Fibroblast of peridontal ligament (primary cell): ENCODE data around the gene NOSTRIN.
A peak's percentile ranks its signal among the peaks of the same experiment; 100 is the strongest.
"Not testable (repeated sequence)": the region's sequence is repeated elsewhere in the genome, so short reads cannot be mapped to it uniquely, and the experiment has no call there.

Experiments used
- DNase-seq: peaks from one replicate; pipeline ENCODE4 v3.0.0-alpha.2; 2010; ENCODE audit errors: extremely low read depth

The NOSTRIN gene

DNA sequence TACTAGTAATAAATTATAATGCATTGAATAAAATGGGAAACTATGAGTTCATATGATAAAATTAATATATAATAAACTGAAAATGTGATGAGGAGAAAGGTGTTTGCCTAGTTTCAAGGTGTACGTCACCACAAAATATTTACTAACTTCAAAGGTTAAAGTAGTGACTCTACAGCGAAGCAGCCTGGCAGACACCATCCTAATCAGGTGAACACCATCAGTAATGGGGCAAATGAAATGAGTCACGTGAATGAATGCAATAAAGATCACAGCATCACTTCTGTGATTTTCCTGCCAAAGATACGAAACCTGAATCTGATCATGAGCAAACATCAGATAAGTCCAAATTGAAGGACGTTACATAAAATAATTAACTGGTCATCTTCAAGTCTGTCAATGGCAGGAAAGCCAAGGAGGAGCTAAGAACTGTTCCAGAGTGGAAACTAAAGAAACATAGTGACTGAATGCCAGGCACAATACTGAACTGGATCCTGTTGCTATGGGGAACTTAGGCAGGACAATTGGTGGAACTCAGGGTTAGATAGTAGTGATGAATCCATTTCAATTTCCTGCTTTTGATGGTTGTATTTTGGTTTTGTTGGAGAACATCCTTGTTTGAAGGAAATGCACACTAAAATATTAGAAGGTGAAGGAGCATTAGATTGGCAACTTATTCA, 12.1 kb upstream of the NOSTRIN start:
- no peak for DNase-seq

DNA sequence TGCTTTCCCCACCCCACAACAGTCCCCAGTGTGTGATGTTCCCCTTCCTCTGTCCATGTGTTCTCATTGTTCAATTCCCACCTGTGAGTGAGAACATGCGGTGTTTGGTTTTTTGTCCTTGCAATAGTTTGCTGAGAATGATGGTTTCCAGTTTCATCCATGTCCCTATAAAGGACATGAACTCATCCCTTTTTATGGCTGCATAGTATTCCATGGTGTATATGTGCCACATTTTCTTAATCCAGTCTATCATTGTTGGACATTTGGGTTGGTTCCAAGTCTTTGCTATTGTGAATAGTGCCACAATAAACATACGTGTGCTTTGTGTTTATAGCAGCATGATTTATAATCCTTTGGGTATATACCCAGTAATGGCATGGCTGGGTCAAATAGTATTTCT, 11.3 kb upstream of the NOSTRIN start:
- not testable (repeated sequence) for DNase-seq

DNA sequence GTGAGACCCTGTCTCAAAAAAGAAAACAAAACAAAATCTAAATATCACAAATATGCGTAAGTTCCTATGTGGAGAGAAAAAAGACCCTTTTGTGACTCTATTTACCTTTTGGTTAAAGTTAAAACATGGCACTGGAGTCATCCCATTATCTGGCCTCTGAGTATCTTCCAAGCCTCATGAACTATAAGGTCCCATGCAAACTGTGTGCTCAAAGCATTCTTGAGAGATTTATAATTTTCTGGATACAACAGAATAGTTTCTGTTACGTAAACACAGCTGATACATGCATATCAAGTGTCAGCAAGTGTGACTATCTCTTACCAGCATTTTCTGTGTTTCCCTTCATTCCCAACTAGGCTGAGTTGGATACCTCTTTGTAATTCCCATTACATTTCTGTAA, 8.8 kb upstream of the NOSTRIN start:
- DNase-seq = peak; percentile 64

DNA sequence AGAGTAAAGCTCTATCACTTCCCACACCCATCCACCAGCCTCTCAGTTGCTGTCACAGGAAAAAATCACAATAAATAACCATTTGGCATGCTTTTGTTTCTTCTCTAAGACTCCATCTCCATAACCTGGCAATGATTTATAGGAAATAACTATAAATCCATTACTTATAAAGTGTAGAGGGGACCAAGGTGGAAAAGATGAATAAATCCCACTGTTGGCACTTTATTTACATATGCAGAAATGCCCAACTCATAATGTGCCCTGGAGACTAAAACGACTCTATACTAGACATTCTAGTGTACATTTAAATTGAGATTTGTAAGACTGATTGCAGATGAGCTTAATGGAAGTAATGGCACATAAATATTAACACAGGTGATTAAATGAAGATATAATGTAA, 7.5 kb upstream of the NOSTRIN start:
- DNase-seq = no peak

DNA sequence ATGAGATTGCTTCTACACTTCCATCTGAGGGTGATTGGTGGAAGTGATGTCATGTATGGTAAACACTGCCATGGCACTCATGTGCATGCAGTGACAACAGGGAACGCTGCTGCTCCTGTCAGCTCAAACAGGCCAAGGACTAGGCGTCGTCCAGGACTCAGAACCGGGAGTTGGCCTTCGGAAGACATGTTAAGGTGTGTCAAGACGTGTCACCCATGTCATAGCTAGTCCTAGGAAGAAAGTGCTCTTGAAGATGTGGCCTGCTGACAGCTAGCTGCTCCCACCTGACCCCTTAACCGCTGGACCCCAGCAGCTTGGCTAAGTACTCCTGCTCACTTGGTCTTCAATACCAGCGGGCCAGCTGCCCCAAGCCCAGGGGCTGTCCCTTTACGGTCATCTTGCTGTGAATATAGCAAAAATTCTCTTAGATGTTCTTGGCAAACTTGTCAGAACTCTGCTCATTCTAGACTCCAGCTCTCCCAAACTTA, 6.3 kb upstream of the NOSTRIN start:
- DNase-seq = no peak

DNA sequence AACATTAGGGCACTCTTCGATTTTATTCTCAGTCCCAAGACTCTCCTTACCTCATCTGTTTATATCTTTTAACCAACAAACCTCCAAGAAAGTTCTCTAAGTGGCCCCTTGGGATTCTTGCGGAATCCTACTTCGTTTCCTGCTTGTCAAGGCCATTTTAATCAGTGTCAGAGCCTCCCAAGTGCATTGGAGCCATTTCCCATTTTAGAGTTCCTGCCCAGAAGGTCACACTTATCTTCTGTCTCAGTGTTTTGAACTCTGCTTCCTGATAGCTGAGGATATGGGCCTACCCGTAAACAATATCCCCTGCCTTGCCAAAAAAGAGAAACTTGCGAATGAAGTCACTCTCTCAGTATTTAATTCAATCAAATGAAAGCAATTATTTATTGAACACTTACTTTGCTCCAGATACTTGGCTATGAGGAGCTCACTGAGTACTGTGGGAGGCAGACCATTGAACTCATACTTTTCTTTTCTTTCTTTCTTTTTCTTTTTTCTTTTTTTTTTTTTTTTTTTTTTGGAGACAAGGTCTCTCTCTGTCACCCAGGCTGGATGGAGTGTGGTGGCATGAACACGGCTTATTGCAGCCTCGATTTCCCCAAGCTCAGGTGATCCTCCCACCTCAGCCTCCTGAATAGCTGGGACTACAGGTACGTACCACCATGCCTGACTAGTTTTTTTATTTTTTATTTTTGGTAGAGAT, 5.7 kb upstream of the NOSTRIN start:
- DNase-seq = peak; percentile 72

DNA sequence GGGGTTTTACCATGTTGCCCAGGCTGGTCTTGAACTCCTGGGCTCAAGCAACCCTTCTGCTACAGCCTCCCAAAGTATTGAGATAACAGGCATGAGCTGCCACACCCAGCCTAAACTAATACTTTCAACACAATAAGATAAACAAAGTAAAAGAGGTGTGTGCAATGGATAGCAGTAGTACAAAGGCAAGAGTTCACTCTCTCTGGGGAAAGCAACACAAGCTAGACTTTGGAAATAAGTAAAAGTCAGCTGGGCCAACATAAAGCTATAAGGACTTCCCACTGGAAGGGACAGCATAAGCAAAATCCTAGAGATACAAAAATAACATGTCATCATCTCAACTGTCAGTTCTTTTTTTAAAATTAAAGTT, 5.2 kb upstream of the NOSTRIN start:
- DNase-seq = no peak

DNA sequence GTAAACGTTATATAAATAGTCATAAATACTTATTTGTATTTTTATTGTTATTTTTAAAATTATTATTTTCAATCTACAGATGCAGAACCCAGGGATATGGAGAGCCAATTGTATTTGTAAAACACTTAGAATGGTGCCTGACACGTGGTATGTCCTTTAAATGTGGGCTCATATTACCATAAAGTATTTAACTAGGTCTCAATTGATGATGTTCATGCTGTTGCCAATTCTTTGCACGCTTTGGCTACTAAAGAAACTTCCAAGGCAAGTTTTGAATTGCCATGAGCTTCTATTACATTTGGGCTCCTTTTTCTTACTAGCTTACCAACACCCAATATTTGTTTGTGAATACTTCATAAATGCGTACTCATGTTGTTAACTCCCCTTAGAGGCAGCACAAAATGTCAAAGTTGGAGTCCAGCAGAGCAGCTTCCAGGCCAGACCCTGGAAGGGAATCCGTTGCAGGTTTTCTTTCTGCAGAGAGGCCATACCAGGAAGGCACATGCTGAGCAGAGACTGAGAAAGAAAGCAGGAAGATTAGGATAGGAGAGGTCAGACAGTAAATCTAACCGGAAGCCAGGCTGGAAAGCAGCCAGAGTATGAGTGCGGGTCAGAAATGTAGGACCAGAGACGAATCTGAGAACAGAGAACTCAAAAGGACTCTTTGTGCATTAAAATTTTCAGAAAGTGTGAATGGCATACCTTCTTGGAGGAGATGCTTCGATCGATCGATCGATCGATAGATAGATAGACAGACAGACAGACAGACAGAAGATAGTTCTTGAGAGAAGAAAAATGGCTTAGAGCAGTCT, 4.2 kb upstream of the NOSTRIN start:
- DNase-seq = no peak

DNA sequence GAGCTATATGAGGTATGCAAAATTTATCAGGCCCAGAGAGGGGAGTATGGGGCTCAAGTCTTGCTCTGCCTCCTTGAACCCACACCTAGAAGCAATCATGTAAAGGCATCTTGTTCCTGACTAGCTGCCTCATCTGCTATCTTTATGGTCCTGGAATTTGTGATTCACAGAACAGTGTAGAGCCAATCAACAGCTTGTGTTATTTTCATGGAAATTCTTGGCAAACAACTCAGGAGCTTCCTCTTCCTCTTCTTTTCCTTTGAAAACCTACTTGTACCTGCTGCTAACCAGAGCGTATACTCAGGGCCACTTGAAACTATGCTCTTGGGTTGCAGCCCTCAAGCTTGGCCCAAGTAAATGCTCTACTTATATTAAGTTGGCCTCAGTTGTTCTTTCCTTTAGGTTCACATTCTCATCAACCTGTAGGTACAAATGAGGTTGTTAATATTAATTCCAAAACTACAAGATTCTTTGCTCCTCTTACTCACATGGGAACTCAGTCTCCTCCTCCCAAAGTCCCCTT, 3.5 kb upstream of the NOSTRIN start:
- no peak for DNase-seq

DNA sequence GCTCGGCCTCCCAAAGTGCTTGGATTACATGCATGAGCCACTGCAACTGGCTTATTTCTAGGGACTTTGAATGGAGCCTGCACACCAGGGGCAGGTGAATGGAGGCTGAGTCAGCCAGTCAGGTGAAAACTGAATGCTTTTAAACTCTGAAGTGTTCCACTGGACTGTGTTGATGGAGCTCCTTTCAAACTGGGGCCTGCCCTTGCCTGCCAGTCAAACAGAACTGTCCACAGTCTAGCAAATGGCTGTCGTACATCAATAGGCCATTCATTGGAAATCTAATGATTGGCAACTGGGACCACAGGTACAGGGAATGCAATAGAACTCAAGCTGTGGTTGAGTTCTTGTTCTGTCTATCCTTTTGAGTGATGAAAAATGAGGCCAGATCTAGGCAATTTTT, 966 bp upstream of the NOSTRIN start:
- no peak for DNase-seq

DNA sequence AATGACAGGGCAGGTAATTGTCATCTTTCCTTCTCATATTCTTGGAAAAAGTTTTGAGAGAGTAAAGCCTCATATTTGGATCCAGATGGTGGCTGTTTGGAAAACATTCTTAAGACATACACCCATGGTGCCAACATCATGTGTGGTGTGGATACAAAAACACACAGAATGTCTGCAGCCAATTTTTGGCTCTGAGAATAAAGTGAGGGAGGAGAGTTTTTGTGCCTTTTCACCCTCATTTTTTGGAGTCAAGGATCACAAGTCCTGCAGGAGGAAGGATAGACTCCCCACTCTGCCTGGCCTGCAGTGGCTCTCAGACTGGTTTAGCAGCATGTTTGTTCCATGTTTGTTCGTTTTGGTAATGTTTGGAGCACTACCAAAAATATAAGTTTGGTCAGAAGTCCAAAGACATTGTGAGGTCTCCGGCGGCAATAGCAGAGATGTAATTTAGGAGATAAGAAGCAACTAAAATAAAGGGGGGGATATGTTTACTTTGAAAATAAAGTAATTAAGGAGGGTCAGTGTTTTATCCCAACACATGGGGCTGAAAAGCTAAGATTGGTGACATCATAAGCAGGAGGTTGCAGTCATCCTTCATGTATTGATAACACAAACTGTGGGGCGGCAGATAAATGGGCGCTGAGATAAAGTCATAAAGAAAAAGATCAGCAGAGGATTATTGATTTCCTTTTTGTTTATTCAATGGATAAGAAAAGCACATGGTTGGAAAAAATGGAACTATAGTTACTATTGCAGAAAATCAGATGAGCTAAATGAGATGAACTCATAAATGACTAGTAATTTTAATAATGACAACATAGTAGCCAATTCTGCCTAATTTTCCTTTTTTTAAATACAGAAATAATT, 655 bp downstream of the NOSTRIN start:
- DNase-seq = no peak

DNA sequence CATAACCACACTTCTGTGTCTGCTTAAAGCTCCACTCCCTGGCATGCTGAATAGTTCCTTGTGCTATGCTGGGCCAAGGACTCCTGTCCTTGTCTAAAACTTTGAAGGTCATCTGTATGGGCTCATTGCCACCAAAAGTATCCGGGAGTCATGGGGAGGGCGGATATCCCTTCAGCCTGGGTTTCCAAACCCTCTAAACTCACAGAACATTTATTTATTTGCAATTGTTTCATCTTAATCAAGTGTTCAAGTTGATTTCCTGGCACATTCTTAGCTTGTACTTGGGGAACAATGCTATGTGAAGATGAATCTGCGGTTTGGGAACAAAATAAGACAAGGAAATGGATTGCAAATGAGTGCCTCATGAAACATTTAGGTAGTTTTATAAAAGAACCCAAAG, 1.8 kb downstream of the NOSTRIN start:
- no peak for DNase-seq

DNA sequence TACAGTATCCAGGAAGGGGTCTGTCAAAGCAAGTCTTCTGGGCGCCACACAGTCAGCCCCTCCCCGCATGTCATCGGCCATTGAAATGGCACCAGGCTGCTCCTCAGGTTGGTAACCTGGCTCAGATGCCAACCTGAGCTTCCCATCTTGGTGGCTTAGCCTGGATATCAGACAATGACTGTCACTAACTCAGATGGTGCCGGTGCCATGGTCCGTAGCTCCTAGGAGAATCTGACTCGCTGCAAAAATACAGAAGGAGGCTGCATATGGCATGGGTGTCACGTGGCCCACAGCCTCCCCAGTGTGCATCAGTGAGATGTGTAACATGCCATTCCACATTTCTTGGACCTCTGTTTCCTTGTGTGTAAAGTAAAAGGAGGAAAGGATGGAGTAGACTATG, 3.2 kb downstream of the NOSTRIN start:
- no peak for DNase-seq

DNA sequence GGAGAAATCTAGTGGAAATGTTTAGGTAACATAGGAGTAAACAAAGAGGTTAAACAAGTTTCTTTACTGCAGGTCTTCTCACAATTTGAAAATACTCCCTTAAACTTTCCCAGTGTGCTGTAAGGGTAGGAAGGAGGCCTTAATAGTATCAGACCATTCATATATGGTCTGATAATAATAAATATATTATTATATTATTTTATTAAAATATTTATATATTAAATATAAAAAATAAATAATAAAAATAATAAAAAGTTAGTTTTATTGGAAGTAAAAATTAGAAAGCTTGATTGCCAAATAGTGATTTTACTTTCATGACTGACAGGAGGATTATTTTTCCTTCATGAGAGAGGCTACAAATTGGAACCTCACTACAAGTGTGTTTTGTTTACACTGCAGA, 7.1 kb downstream of the NOSTRIN start:
- no peak for DNase-seq

DNA sequence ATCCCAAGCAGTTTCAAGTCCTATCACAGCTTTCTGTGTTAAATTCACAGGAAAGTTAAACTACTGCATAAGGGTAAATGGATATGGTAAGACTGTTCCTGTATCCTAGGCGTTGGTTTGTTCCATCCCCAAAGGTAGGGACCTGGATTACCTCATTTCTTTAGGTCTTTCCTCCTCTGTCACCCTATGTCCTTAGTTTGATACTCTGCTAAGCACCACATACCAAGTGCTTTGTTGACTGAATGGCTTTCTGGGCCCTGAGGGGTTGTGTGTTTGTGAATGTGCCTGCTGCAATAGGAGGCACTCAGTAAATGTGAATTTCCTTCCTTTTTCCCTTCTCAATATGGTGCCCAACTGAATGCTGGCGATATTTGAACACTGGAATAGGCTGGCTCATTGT, 7.8 kb downstream of the NOSTRIN start:
- no peak for DNase-seq

DNA sequence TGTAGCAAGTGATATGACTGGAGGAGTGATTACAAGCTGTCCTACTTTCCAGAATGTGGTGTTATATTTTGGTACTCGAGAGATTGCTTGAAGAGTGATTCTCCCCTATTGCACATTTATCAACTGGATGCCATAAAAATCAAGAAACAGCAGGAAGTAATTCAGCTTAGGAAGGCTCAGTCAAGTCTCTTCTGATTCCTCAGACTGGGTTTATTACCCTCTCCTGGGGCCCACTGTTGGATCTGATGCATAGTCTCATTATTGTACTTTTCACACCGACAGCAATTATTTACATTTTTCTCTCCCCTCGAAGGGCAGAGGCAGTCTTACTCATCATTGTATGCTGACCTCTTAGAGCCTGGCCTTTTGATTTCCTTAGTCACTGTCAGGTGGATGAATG, 9.3 kb downstream of the NOSTRIN start:
- DNase-seq = no peak

DNA sequence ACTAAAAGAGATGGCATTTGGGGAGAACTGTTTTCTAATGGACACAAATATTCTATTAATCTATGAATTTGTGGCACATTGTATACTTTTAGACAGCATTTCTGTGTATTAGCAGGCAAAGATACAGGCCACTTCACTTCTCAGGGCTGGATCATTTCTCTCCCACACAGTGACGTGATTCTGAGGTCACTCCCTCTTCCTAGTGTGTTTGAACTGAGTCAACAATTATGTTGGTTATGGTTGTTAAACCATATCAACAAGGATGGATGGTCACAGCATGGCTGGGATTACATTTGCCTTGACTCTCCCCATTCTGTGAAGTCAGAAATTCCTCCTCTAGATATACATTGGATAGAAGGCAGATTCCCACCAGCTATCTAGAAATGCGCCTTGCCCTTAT, 11.6 kb downstream of the NOSTRIN start:
- DNase-seq = peak; percentile 51

DNA sequence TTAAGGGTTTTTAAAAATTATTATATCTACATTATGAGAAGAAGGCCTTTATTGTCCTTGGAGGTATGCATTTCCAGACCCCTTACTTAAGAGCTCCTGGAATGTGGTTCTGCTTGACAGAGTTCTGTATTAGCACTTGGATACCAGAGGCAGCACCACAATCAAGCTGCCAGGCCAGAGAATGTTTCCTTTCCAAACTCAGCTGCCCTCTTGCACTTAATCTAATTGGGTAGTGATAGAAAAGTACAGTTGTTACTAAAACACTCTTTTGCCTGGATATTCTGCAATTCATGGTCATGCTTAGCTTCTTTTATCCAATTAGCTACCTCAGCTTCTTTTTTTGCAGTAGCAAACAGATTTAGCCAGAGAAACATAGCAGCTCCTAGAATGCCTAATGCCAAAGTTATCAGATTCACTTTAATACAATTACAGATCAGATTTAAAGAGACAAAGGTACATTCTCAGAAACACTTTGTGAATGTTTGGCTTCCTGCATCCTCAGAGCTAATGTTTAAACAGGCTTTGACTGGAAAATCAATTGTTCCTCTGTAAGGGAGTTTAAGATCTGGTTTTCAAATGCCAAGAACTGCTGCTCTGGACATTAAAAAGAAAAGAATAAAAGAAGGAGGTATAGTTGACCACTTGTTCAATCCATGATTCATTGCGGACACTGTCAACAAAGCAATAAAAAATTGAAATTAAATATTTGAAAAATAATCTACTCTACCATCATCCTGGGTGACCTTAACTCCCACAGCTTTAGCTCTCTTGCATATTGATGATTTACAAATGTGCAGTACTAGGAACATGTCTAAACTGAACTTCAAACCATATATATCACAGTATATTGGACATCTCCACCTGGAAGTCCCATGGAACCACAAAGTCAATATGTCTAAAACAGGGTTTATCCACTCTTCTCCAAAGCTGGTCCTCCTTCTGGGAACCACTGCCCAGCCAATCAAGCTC, 12.8 kb downstream of the NOSTRIN start:
- DNase-seq = peak; percentile 63

DNA sequence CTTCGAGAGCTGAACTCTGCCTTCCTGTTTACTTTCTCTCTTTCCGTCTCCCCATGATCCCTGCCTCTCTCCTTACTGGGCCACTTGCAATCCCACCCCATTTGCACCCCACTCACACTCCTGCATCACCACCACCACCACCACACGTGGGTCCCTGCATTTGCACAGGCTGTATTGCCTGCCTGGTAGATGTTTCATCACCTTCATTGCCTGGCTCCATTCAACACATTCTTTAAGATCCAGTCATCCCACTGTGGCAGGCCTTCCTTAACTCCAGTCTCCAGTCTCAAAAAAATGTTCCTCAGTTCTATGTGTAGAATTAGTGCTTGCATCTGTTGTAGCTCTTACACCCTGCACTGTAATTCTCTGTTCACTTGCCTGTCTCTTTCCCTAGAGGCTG, 13.9 kb downstream of the NOSTRIN start:
- DNase-seq = peak; percentile 90

DNA sequence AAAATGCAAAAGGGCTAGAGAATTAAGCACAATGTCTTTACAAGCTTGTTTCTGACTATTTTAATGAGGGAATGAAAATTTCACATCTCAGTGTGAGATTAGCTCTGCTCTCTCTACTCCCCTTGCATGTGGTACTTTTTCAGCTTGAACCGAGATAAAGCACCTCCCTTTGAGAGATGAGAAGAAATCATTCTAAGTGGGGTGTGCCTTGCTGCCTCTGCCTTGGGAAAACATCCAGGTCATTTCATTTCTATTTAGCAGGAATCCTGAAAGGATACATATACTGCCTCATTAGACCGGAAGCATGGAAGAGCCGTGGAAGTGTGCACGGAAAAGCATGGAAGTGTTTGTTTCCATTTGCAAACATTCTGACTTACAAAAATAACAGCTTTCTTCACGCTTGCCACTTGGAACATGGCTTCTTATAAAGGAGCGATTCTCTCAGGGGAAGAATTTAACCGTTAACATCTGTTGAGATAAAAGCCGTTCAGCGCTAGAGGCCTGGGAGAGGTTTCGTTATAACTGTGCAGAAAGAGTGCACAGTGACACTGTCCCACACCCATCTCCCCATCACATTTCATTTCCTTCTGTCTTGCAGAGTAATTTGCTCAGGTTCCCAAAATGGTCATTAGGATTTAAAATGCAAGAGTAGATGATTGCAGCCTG, 16.7 kb downstream of the NOSTRIN start:
- peak; percentile 21 for DNase-seq
